HG03342 (cell line): Measurements from ENCODE around the gene ARF6.
A peak's percentile ranks its signal among the peaks of the same experiment; 100 is the strongest.
"Not testable (repeated sequence)": the region's sequence is repeated elsewhere in the genome, so short reads cannot be mapped to it uniquely, and the experiment has no call there.

ENCODE experiments used
- ATAC-seq: cut with Tn5 transposase; IDR thresholded peaks from one replicate; pipeline ENCODE4 v1.9.1; 2021; ENCODE audit warnings: mild to moderate bottlenecking, moderate library complexity; ENCODE audit not compliant: unreplicated experiment

The ARF6 gene

GRCh38 chr14:49904270-49904669 is 11.4 kb downstream of the ARF6 start:
- no peak for ATAC-seq

GRCh38 chr14:49905989-49906388 is 13.1 kb downstream of the ARF6 start:
- no peak for ATAC-seq

GRCh38 chr14:49907186-49907585 is 14.3 kb downstream of the ARF6 start:
- ATAC-seq: no peak

GRCh38 chr14:49908433-49908782 is 15.5 kb downstream of the ARF6 start:
- no peak for ATAC-seq

- no peak for ATAC-seq
Measured at GRCh38 chr14:49909016-49909415, 16.1 kb downstream of the ARF6 start.

GRCh38 chr14:49915085-49915484 is 22.2 kb downstream of the ARF6 start:
- ATAC-seq: no peak

GRCh38 chr14:49918706-49919105 is 25.8 kb downstream of the ARF6 start:
- no peak for ATAC-seq

GRCh38 chr14:49919825-49920659 is 27.2 kb downstream of the ARF6 start:
- ATAC-seq: no peak

GRCh38 chr14:49920935-49921334 is 28.1 kb downstream of the ARF6 start:
- peak; percentile 64 for ATAC-seq

- no peak for ATAC-seq
Measured at GRCh38 chr14:49921401-49921800, 28.5 kb downstream of the ARF6 start.

- ATAC-seq: no peak
Measured at GRCh38 chr14:49923442-49923841, 30.6 kb downstream of the ARF6 start.

- ATAC-seq: no peak
Measured at GRCh38 chr14:49923881-49924280, 31.0 kb downstream of the ARF6 start.

- no peak for ATAC-seq
Measured at GRCh38 chr14:49924852-49925251, 32.0 kb downstream of the ARF6 start.

- no peak for ATAC-seq
Measured at GRCh38 chr14:49926803-49927202, 33.9 kb downstream of the ARF6 start.

- ATAC-seq: no peak
Measured at GRCh38 chr14:49928015-49928414, 35.1 kb downstream of the ARF6 start.

GRCh38 chr14:49930720-49931119 is 37.8 kb downstream of the ARF6 start:
- no peak for ATAC-seq

GRCh38 chr14:49931523-49931922 is 38.6 kb downstream of the ARF6 start:
- ATAC-seq: no peak

GRCh38 chr14:49933128-49933527 is 40.2 kb downstream of the ARF6 start:
- ATAC-seq: no peak

- ATAC-seq: no peak
Measured at GRCh38 chr14:49933704-49934103, 40.8 kb downstream of the ARF6 start.

GRCh38 chr14:49934646-49935045 is 41.8 kb downstream of the ARF6 start:
- no peak for ATAC-seq

GRCh38 chr14:49935526-49935925 is 42.6 kb downstream of the ARF6 start:
- no peak for ATAC-seq

GRCh38 chr14:49936246-49936645 is 43.4 kb downstream of the ARF6 start:
- ATAC-seq: not testable (repeated sequence)

GRCh38 chr14:49936882-49937281 is 44.0 kb downstream of the ARF6 start:
- ATAC-seq: not testable (repeated sequence)
